GM03348 (cell line): ENCODE measurements around the gene ANKRD55.
"Not testable (repeated sequence)": the region's sequence is repeated elsewhere in the genome, so short reads cannot be mapped to it uniquely, and the experiment has no call there.

Experiments used
- DNase-seq: peaks from one replicate; pipeline ENCODE4 v3.0.0; 2012; ENCODE audit warnings: low spot score

Gene ANKRD55

DNA sequence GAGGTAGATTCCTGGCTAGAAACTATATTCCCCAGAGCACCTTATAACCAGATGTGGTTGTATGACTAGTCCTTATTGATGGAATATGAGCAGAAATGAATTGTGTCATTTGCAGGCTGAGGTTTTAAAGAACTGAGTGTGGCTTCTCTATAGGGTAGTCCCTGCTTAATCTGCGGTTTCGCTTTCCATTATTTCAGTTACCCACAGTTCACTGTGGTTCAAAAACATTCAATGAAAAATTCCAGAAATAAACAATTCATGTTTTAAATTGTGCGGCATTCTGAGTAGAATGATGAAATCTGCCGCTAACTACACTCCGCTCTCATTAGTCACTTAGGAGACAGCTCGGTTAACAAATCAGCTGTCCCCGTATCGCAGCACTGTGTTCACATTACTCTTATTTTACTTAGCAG, 65.1 kb downstream of the ANKRD55 start:
- no peak for DNase-seq

DNA sequence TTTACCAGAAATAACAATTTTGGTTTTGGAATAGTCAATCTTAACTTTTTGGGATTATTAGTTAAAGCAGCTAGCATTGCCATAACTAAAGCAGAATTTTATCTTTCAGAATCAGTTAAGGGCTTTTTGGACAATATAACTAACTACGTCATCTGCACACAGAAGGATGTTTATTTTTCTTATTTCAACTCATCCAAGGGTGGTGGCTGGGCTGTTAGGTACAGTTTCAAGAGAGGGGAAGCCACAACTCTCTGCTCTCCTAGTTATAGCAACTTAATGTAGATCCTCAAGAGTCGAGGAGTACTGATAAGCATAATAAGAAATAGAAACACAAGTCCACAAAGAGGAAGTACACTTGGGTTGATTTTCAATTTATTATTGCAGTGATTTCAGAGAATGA, 65.6 kb downstream of the ANKRD55 start:
- no peak for DNase-seq

DNA sequence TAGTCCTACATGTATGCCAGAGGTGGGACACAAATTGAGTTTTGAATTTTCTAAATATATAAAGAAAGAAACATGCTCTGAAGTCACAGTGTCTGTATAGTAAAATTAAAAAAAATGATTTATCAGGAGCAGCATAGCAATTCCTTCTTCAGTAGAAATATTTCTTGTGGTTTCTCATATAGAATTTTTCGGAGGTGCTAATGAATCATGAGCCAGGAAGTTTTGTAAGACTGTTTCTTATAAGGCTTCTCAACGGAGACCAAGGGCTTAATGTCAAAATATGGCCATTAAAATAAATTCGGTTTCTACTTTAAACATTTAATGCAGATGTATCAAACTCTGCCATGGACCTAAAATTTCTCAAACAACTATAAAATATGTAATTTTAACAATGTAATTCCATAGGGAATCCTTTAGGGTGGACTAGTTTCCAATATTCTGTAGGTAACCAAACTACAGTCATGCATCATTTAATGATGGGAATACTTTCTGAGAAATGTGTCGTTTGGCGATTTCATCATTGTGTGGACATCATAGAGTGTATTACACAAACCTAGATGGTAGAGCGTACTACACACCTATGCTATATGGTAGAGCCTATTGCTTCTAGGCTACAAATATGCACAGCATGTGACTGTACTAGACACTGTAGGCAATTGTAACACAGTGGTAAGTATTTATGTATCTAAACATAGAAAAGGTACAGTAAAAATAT, 66.3 kb downstream of the ANKRD55 start:
- no peak for DNase-seq

DNA sequence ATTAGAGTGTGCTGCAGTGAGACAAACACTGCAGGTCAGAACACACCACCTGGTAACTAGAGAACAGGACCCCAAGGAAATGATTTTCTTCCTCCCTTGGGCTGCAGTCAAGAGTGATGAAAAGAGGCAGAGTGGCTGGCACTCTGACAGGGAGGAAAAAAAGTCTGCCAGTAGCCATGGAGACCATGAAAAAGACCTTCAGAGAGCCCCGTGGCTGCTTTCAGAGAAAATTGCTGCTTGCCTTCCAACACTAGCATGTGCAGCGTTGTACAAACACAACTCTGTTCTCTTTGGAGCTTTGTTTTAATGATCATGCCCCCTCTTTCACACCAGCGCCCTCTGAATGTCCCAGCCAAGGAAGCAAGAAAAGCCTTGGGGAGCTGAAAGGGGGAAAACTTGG, 68.8 kb downstream of the ANKRD55 start:
- no peak for DNase-seq

DNA sequence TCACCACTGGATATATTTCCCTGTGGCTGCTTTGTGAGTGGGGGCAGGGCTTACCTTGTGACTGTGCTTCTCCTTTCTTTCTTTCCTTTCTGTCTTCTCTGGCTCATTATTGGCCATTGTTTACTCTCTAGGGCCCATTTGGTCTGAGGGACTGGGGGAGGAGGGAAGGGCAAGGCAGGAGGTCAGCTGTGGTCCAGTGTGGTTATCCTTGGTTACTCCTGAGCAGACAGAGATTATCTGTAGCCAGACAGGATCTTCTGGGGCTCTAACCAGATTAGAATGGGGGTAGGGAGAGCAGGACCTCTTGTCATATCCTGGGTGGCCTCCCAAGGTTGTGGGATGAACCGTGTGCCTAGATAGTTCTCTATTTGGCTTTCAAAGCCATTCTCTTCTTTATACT, 71.2 kb downstream of the ANKRD55 start:
- no peak for DNase-seq

DNA sequence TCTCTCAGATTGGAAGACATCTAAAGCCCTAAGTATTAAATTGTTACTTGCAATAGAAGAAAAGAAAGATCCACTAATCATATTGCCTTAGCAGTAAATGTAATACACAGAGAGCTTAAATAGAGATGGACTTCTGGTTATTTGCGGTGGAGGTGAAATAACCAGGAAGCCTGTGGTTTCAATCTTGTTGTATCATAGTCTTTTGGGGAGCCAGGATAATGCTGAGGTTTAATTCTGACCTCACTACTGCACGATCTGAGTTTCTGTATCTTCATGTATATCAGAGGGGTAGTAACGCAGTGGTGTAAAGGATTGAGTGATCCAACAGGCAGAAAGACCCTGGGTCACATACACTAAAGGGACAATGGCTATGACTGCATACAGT, 71.7 kb downstream of the ANKRD55 start:
- DNase-seq, result no peak

DNA sequence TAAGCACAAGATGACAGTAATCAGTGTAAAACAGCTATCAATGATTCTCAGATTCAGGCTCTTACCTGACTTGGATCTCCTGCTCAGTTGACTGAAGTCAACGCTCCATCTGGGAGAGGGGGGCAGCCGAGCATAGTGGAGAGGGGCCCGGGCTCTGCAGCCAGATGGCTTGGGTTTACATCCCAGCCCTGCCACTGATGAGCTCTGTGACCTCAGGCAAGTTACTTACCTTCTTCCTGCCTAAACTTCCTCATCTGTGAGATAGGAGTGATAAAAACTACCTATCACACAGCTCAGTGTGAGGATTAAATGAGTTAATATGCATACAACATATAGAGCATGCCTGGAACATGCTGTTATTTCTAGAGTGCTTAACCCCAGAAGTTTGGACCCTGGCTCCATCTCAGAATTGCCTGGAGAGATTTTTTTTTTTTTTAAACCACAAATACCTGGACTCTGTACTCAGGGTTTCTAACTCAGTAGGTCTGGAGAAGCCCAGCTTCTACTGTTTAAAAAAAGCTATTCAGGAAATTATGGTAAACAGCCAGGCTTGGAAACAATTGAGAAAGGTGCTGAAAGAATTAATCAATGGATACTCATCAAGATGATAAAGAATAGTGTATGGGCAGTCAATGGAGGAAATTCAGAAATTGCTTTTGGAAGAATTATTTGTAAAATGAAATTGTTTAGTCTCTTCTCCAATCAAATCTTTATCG, 72.2 kb downstream of the ANKRD55 start:
- no peak for DNase-seq

DNA sequence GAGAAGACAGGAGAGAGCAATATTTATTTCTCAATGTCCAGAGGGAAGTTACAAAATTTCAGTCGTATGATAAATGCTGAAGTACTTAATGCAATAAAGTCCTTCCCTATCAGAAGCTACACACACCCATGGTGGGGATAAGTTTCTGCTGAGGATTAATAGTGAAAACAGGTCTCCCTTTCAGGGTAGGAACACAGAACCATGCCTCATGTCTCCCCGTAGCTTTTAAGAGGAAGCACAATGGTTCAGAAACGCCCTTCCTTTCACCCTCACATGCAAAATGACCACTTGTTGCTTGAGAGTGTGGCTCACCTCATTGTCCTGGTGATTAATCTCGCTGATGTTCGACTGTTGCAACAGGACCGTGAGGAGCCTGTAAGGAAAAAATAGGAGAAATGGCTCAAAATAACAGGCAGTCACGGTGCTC, 73.6 kb downstream of the ANKRD55 start:
- DNase-seq, result no peak

DNA sequence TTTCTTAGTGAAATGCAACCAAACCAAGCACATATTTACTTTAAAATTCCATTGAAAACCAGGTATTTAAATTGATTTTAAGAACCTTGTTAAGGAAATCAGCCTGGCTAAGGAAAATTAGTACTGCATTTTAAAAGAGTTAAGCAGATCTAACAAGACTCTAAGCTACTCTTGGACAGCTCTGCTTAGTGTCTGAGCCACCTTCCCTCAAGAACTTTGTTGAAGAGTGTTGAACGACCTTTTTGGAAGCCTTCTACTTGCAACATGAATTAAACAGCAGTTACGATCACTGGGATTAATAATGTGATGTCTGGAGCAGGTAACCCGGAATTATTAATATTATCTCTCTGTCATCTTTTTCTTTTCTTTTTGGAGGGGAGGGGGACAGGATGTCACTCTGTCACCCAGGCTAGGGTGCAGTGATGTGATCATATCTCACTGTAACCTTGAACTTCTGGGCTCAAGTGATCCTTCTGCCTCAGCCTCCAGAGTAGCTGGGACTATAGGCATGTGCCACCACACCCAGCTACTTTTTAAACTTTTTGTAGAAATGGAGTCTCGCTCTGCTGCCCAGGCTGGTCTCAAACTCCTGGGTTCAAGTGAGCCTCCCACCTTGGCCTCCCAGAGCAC, 74.7 kb downstream of the ANKRD55 start:
- DNase-seq, result no peak

DNA sequence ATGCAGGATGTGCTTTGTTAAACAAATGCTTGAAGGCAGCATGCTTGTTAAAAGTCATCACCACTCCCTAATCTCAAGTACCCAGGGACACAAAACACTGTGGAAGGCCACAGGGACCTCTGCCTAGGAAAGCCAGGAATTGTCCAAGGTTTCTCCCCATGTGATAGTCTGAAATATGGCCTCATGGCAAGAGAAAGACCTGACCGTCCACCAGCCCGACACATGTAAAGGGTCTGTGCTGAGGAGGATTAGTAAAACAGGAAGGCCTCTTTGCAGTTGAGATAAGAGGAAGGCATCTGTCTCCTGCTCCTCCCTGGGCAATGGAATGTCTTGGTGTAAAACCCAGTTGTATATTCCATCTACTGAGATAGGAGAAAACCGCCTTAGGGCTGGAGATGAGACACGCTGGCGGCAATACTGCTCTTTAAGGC, 75.9 kb downstream of the ANKRD55 start:
- not testable (repeated sequence) for DNase-seq

DNA sequence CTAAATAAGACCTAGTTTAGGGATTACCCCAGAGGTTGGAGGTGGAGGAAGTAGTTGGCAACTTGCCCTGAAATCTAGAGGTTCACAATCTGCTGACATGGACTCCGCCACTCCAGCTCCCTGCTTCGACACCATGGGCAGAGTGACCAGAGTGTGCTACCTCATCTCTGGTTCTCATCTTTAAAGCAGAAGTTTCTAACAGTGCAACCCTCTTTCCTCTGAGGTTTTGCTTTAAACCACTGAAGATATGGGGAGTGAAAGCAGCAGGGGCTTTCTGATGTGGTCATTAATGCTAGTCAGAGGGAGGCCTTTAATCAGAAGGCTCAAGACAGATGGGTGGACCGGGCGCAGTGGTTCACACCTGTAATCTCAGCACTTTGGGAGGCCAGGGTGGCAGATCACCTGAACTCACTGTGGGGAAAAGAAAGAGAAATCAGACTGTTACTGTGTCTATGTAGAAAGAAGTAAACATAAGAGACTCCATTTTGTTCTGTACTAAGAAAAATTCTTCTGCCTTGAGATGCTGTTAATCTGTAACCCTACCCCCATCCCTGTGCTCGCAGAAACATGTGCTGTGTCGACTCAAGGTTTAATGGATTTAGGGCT, 76.4 kb downstream of the ANKRD55 start:
- not testable (repeated sequence) for DNase-seq

DNA sequence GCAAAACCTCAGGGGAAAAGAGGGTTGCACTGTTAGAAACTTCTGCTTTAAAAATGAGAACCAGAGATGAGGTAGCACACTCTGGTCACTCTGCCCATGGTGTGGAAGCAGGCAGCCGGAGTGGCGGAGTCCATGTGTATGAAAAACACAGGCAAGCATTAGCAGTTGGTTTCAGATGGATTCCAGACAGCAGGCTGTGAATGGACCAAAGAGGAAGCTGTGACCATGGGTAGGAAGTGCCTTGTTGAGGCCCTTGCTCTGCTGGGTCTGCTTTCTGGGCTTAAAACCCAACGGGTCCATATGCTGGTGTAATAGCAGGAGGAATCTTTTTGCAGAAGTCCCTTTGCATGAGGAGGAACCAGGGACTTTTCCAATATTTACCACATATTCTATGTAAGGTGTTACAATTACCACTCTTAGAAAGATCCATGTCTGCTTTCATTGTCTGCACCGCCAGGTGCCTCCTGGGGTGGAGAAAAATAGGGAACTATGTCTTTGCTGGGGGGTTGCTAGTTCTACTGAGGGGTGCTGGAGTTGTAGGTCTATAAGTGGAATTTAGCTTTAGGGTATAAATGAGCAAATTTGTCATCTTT, 77.0 kb downstream of the ANKRD55 start:
- no peak for DNase-seq

DNA sequence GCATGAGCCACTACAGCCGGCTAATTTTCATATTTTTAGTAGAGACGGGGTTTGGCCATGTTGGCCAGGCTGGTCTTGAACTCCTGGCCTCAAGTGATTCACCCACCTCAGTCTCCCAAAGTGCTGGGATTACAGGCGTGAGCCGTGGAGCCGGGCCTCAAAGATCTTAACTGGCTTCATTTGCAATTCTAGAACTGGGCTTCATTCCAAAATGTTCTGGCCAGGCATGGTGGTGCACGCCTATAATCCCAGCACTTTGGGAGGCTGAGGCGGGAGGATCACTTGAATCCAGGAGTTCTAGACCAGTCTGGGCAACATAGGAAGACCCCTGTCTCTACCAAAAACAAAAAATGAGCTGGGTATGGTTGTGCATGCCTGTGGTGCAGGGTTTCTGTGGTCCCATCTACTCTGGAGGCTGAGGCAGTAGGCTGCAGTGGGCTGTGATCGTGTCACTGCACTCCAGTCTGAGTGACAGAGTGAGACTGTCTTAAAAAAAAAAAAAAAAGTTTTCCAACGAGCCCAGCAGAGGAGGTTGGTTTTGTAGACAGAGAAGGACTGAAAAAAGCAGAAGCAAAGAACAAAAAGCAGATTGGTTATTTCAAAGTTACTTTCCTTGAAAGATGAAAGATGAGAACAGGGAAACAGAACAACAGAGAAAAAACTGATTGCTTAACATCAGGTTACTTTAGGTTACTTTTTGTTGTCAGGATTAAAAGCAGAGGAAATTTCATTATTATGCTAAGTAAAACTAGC, 78.2 kb downstream of the ANKRD55 start:
- DNase-seq, result no peak

DNA sequence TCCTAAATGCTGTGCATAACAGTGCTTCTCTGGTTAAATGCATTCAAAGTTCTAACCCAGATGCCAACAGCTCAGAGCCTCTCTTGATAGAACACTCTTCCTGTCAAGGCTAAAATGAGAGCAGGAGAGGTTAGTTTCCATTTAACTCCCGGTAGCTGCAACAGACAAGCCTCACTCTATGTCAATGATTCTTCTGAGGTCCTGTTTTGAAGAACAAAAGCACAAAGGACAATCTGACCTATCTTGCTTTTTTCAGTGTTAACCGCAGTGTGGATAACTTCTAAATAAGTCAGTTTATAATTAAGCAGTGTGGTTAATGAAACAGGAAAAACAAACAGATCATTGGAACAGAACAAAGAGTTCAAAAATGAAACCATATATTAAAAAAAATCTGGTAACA, 80.7 kb downstream of the ANKRD55 start:
- no peak for DNase-seq

DNA sequence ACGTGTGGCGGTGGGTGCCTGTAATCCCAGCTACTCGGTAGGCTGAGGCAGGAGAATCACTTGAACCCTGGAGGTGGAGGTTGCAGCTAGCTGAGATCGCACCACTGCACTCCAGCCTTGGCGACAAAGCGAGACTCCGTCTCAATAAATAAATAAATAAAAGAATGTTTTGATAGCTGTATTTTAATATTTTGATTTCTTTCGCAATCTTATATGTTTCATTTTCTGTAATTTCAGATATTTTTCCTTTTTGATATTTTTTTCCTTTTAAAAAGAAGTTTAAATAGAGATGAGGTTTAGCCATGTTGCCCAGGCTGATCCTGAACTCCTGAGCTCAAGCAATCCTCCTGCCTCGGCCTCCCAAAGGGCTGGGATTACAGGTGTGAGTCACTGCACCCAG, 82.4 kb downstream of the ANKRD55 start:
- not testable (repeated sequence) for DNase-seq

DNA sequence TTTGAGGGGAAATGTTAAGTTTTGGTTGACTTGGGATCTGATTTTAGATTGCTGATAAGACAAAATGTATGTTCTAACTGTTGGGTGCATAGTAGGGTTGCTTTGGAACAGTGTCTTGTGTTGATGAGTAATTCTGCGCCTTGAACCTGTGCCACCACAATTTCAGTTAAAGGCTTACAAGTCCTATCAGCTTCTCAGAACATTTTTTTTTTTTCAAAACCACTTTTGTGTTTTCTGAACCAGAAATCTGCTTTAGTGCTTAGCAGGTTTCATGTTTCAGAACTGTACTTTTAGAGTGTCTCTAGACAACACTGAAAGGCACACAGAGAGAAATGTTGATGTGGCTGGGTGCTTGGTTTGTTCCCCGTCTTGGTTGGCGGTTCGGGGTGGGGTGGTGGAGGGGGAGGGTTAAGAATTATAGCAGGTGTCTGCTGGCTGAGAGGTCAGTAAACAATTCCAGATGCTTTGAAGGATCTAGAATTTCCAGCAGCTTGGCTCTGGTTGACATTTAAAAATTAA, 84.6 kb downstream of the ANKRD55 start:
- no peak for DNase-seq

DNA sequence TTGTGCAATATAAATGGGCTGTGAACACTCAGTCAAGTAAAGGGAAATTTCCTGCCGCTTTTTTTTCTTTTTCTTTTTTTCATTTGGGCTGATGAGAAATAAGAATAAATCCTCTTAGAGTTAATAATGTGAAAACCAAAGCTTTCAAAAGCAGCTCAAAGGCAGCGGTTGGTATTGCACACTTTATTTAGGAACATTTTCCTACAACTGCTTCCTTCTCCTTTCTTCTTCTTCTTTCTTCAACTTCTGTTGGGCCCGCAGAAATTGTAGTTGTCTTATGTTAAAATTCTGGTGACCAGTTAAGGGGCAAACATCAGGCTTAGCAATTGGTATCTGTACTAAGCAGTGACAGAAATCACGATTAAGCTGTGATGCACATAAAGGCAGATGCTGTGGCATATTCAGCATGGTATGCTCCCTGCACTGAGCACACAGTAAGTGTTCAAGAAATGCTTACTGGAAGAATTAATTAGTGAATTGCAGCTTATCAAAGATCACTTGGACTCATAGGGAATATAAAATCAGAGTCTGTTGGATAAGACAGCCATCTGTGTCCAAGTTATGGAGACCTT, 85.4 kb downstream of the ANKRD55 start:
- DNase-seq, result no peak

DNA sequence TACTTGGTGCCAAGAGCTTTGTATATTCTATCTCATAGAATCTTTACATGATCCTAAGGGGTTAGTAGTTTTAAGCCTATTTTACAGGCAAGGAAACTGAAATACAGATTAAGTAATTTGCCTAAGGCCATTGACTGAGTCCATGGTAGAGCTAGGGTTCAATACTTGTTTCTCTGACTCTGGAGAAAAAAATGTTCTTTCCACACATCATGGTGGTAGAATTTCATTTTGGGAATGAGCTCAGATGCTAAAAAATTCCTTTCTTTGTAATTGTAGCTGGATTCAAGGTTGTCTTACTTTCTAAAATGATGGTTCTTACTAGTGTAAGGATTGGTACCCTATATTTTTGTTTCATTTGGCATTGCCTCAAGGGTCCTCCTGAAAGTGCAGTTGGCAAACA, 86.0 kb downstream of the ANKRD55 start:
- no peak for DNase-seq

DNA sequence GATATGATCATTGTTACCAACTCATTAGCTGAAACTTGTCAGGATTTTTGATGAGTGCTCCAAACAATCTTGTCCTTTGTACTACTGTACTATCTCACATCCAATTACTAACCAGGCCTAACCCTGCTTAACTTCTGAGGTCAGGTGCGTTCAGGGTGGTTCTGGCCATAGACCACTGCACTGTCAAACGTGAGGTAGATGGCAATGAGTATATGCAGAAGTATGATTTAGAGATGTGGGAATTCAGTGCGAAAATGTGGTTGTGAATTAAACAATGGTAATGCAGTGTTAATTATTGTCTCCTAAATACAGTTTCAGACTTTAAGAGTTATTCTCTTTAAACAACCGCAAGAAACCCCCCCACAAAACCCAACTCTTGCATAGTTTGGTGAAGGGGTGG, 86.5 kb downstream of the ANKRD55 start:
- DNase-seq, result no peak

DNA sequence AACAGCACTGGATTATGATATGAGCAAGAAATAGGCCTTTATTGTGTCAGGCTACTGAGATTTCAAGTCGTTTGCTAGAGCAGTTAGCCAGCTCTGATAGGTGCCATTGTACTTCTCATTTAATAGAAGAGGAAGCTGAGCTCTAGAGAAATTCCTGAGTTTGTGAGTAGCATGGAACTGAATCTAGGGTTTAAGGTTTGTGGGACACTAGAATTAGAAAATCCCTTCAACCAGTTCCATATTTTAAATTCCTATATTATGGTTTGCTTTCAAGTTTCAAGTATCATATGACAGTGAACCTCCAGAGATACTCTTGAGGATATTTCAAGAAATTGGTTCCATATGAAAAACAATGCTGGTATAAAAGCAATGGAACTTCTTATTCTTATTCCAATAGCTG, 87.6 kb downstream of the ANKRD55 start:
- no peak for DNase-seq

DNA sequence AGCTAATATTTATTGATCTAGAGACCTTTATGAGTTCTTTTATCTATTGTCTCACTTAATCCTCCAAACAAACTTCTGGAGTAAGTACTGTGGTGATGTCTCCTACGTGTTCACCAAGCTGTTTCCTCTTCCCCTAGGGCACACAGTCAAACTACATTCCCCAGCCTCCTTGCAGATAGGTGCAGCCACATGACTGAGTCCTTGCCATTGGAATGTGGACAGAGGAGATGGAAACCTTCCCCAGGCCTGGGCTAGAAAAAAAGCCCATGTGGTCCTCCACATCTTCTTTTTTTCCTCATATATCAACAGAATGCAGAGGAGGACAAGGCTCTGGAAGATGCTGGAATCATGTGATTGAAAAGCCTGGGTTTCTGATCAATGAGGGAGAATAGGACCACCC, 88.0 kb downstream of the ANKRD55 start:
- DNase-seq, result no peak
